Activated CD8-positive, alpha-beta memory T cell treated with anti-CD3 and anti-CD28 coated beads for 4 hours (primary cell): ENCODE results near the gene MAPT.
A peak's percentile ranks its signal among the peaks of the same experiment; 100 is the strongest.
"Not testable (repeated sequence)": the region's sequence is repeated elsewhere in the genome, so short reads cannot be mapped to it uniquely, and the experiment has no call there.

Experiments
- DNase-seq, 2 donors: peaks; one replicate each; pipeline ENCODE4 v3.0.0-alpha.2; 2020; ENCODE audit warnings: low read depth in 2 of 2

Gene MAPT

GRCh38 chr17:46009681-46010596 lies 115.6 kb downstream of the MAPT start:
- DNase-seq = no peak

GRCh38 chr17:46010597-46011186 lies 116.3 kb downstream of the MAPT start:
- no peak for DNase-seq

GRCh38 chr17:46011711-46012505 lies 117.6 kb downstream of the MAPT start:
- no peak for DNase-seq

- DNase-seq = no peak
These were observed 118.2 kb downstream of the MAPT start for GRCh38 chr17:46012506-46013079.

- no peak for DNase-seq
These were observed 118.8 kb downstream of the MAPT start for GRCh38 chr17:46013127-46013501.

- no peak for DNase-seq
These were observed 119.3 kb downstream of the MAPT start for GRCh38 chr17:46013502-46014165.

GRCh38 chr17:46019408-46019925 lies 125.1 kb downstream of the MAPT start:
- DNase-seq = not testable (repeated sequence)

GRCh38 chr17:46020023-46020761 lies 125.8 kb downstream of the MAPT start:
- peak; percentile 31 for DNase-seq

- no peak for DNase-seq
These were observed 126.6 kb downstream of the MAPT start for GRCh38 chr17:46020998-46021397.

- DNase-seq = not testable (repeated sequence)
These were observed 129.0 kb downstream of the MAPT start for GRCh38 chr17:46023366-46023765.

- no peak for DNase-seq
These were observed 129.5 kb downstream of the MAPT start for GRCh38 chr17:46023783-46024388.

- DNase-seq = no peak
These were observed 130.2 kb downstream of the MAPT start for GRCh38 chr17:46024590-46024989.

- no peak for DNase-seq
These were observed 130.7 kb downstream of the MAPT start for GRCh38 chr17:46025060-46025459.

- DNase-seq = no peak
These were observed 131.3 kb downstream of the MAPT start for GRCh38 chr17:46025510-46026165.

- no peak for DNase-seq
These were observed 132.1 kb downstream of the MAPT start for GRCh38 chr17:46026166-46027047.

- DNase-seq = no peak
These were observed 133.0 kb downstream of the MAPT start for GRCh38 chr17:46027048-46027975.

GRCh38 chr17:46027976-46028325 lies 133.6 kb downstream of the MAPT start:
- no peak for DNase-seq

- DNase-seq = no peak
These were observed 134.0 kb downstream of the MAPT start for GRCh38 chr17:46028374-46028773.
